Bronchial epithelial cell (primary cell): ENCODE measurements around the gene FBXO9. TPM values are rescaled to one million over a fixed set of nuclear protein-coding genes. Genes with fewer than 3 reads are reported as not detected.
A peak's percentile ranks its signal among the peaks of the same experiment; 100 is the strongest.

Experiments
- DNase-seq: peaks from one replicate; pipeline ENCODE4 v3.0.0-alpha.2; 2010; ENCODE audit warnings: low read depth
- FAIRE-seq: peaks from 2 replicates; lab custom pipeline; 2011; peaks lifted over from hg19 to GRCh38; lab: Jason Lieb, UNC
- H3K27me3 ChIP-seq: 2 replicates; pipeline ENCODE4 v1.5.1; 2011; ENCODE audit warnings: low read length; ENCODE audit not compliant: control insufficient read depth, insufficient read depth
- H3K36me3 ChIP-seq: 2 replicates; pipeline ENCODE4 v1.5.1; 2011; ENCODE audit warnings: low read length; ENCODE audit not compliant: control insufficient read depth, insufficient read depth
- H3K4me3 ChIP-seq: 2 replicates; pipeline ENCODE4 v1.5.1; 2011; ENCODE audit warnings: mild to moderate bottlenecking, low read depth, low read length, control low read depth
- total RNA-seq: library from RNA; depleted of rRNA; stranded (reverse); fragments of >200 nt; gene quantifications from 2 replicates; pipeline ENCODE4 v1.2.1, GENCODE V29; 2014
- TF ChIP-seq, protein P1 (sequence below): IDR thresholded peaks from 2 replicates; pipeline ENCODE4 v1.5.1; 2011; ENCODE audit warnings: mild to moderate bottlenecking, moderate library complexity, low read length, control low read depth, inconsistent platforms; ENCODE audit not compliant: insufficient read depth, severe bottlenecking

The FBXO9 gene
- total RNA-seq, 1 donor from 2014 or later = 29.0 TPM

GRCh38 chr6:53042112-53042511 is 23.1 kb upstream of the FBXO9 start:
- DNase-seq (peak; percentile 94), FAIRE-seq (no peak)
- Histone ChIP-seq H3K27me3 (no peaks in the 10 kb centered on the region), H3K4me3 (no peak overlapping the region), H3K36me3 (peaks cover 8% of the 10 kb centered on the region)
- TF ChIP-seq, protein P1, sequence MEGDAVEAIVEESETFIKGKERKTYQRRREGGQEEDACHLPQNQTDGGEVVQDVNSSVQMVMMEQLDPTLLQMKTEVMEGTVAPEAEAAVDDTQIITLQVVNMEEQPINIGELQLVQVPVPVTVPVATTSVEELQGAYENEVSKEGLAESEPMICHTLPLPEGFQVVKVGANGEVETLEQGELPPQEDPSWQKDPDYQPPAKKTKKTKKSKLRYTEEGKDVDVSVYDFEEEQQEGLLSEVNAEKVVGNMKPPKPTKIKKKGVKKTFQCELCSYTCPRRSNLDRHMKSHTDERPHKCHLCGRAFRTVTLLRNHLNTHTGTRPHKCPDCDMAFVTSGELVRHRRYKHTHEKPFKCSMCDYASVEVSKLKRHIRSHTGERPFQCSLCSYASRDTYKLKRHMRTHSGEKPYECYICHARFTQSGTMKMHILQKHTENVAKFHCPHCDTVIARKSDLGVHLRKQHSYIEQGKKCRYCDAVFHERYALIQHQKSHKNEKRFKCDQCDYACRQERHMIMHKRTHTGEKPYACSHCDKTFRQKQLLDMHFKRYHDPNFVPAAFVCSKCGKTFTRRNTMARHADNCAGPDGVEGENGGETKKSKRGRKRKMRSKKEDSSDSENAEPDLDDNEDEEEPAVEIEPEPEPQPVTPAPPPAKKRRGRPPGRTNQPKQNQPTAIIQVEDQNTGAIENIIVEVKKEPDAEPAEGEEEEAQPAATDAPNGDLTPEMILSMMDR = no peak

DNA sequence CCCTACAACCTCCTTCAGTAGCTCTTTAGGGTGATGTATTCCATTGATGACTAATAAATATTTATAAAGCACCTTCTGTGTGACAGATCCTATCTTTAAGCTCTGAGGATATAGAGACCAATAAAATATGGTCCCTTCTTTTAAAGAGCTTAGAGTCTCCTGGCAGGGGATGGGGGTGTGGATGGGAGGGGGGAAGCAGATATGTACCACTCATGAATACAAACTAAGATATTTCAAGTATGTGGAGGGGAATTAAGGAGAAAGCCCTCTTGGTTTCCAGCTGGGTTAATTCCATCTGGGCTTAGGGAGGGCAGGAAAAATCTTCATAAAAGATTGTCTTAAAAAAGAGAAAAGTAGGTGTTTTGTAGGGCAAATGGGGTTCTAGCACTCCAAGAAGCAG is 21.6 kb upstream of the FBXO9 start:
- FAIRE-seq = no peak
- peaks cover 8% of the 10 kb centered on the region for H3K36me3 ChIP-seq
- no peaks in the 10 kb centered on the region for H3K27me3 ChIP-seq

DNA sequence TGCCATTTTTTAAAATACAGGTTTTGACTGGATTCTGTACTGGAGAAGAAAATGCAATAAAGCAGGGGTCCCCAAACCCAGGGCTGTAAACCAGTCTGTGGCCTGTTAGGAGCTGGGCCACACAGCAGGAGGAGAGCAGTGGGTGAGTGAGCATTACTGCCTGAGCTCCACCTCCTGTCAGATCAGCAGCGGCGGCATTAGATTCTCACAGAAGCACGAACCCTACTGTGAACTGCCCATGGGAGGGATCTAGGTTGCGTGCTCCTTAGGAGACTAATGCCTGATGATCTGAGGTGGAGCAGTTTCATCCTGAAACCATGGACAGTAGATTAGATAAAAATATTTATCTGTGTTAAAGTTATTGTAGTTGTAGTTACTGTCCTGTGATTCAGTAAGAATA is 21.1 kb upstream of the FBXO9 start:
- TF ChIP-seq, protein P1 = no peak
- Histone ChIP-seq H3K36me3 (peaks cover 8% of the 10 kb centered on the region), H3K4me3 (no peak overlapping the region), H3K27me3 (no peaks in the 10 kb centered on the region)
- FAIRE-seq (no peak), DNase-seq (no peak)

More for the DNA sequence above, 21.6 kb upstream of the FBXO9 start:
- H3K4me3 ChIP-seq = no peak overlapping the region
- no peak for DNase-seq
- TF ChIP-seq, protein P1 = no peak

DNA sequence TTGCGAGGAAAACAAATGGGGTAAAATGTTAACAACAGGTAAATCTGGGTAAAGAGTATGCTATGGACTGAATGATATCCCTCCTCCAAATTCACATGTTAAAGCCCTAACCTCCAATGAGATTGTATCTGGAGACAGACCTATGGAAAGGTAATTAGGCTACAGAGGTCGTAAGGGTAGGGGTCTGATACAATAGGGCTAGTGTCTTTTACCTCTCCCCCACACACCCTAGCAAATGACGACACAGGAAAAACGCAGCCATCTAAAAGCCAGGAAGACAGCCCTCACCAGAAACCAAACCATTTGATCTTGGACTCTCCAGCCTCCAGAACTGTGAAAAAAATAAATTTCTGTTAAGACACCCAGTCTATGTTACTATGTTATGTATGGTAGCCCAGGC is 20.6 kb upstream of the FBXO9 start:
- FAIRE-seq (no peak), DNase-seq (no peak)
- Histone ChIP-seq H3K4me3 (no peak overlapping the region), H3K27me3 (no peaks in the 10 kb centered on the region), H3K36me3 (peaks cover 6% of the 10 kb centered on the region)
- TF ChIP-seq, protein P1 = no peak

DNA sequence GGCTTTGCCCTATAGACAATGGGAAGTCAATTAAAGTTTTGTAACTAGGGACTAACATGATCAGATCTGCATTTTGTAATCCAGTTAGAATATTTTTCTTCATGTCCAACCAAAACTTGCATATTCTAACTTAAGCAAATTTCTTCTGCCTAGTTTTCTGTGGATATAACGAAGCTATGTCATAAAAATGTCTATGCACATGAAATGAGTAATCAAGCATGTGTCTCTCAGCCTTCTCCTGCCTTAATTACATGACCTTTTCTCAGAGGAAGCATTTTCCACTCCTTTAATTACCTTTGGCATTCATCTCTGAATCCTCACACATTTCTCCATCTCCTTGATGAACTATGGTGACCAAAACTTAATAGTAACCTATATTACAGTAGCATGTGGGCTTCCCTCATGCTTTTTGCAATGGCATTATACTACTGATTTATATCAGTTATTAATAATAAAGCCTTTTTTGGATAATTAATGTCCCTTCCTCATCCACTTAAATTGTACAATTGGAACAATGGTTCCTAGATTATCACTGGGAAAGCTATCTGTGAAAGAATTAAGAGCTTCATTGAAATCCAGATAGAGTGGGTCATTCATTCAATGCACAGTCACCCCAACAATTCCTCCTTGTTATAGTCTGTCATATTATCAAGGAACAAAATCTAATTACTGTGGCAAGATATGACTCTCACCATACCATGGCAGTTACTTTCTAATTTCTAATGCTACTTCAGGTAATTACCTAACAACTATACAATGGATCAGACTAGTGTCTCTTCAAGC is 19.1 kb upstream of the FBXO9 start:
- TF ChIP-seq, protein P1 = no peak
- Histone ChIP-seq H3K36me3 (peaks cover under 1% of the 10 kb centered on the region), H3K4me3 (no peak overlapping the region), H3K27me3 (no peaks in the 10 kb centered on the region)
- no peak for DNase-seq
- FAIRE-seq = no peak
